ENCODE measurements around the gene ZNF839. TPM values are rescaled to one million over a fixed set of nuclear protein-coding genes. Genes with fewer than 3 reads are reported as not detected.

Gene ZNF839
- total and polyA plus RNA-seq, 8 donors: 5.5 to 116 (median 12.4) TPM

GRCh38 chr14:102317564-102318248 is 1.8 kb upstream of the ZNF839 start:
- TF ChIP-seq POLR2AphosphoS5 (IDR thresholded peaks at IDR 0.05) (no peak), CTCF (IDR thresholded peaks at IDR 0.05) (no peak), EP300 (IDR thresholded peaks at IDR 0.05) (no peak), POLR2A (IDR thresholded peaks at IDR 0.05) (no peak)
- peaks cover 21 to 61% (median 54%) of the 10 kb centered on the region in 4 donors for H3K4me1 ChIP-seq
- H3K27me3 ChIP-seq: no peaks in the 10 kb centered on the region
- 50 to 59% (median 57%) methylated on average over 12 of the region's 12 CpGs for WGBS, 5 donors
- peak in 1 of 2 donors; percentile 48 for DNase-seq
- peak overlapping the region; percentile 49 to 54 (median 52) for H3K4me3 ChIP-seq
- intact Hi-C loops (cut with DNase I; ENCODE audit: low total_unique reads): no loop called here
- no peaks in the 10 kb centered on the region for H3K9me3 ChIP-seq
- H3K36me3 ChIP-seq: no peaks in the 10 kb centered on the region
- H3K27ac ChIP-seq: peak overlapping the region; percentile 77 to 98 (median 85)

- intact Hi-C loops (cut with DNase I; ENCODE audit: low total_unique reads): no loop called here
- WGBS, 5 donors: 52 to 68% (median 63%) methylated on average over 15 of the region's 15 CpGs
- H3K27ac ChIP-seq: peak overlapping the region; percentile 92 to 98 (median 94)
These were observed 717 bp upstream of the ZNF839 start for GRCh38 chr14:102318781-102319276.

GRCh38 chr14:102320033-102320660 is 601 bp downstream of the ZNF839 start:
- H3K4me1 ChIP-seq: peaks cover 21 to 59% (median 48%) of the 10 kb centered on the region in 4 donors
- no peak for TF ChIP-seq POLR2AphosphoS5 (IDR thresholded peaks at IDR 0.05)
- TF ChIP-seq POLR2A (IDR thresholded peaks at IDR 0.05): no peak
- no peak for TF ChIP-seq CTCF (IDR thresholded peaks at IDR 0.05)
- TF ChIP-seq EP300 (IDR thresholded peaks at IDR 0.05): no peak
- H3K9me3 ChIP-seq: no peaks in the 10 kb centered on the region
- no peaks in the 10 kb centered on the region for H3K36me3 ChIP-seq
- peak overlapping the region; percentile 92 to 98 (median 94) for H3K27ac ChIP-seq
- peak overlapping the region; percentile 72 to 83 (median 77) for H3K4me3 ChIP-seq
- H3K27me3 ChIP-seq: no peaks in the 10 kb centered on the region
- intact Hi-C loops (cut with DNase I; ENCODE audit: low total_unique reads): no loop called here
- DNase-seq: peak; percentile 49 to 75
- 3 to 7% (median 4%) methylated on average over 17 to 30 of the region's 30 CpGs for WGBS, 5 donors

More at GRCh38 chr14:102318781-102319276, 717 bp upstream of the ZNF839 start:
- H3K9me3 ChIP-seq: no peaks in the 10 kb centered on the region
- peak in 1 of 2 donors; percentile 31 for DNase-seq
- no peaks in the 10 kb centered on the region for H3K36me3 ChIP-seq
- peak overlapping the region; percentile 72 to 83 (median 77) for H3K4me3 ChIP-seq
- H3K27me3 ChIP-seq: no peaks in the 10 kb centered on the region
- peaks cover 21 to 66% (median 56%) of the 10 kb centered on the region in 4 donors for H3K4me1 ChIP-seq
- no peak for TF ChIP-seq POLR2A (IDR thresholded peaks at IDR 0.05)
- TF ChIP-seq POLR2AphosphoS5 (IDR thresholded peaks at IDR 0.05): no peak
- no peak for TF ChIP-seq EP300 (IDR thresholded peaks at IDR 0.05)
- no peak for TF ChIP-seq CTCF (IDR thresholded peaks at IDR 0.05)

GRCh38 chr14:102320671-102321455 is 1.3 kb downstream of the ZNF839 start:
- WGBS, 5 donors: 83 to 88% (median 87%) methylated on average over 17 of the region's 17 CpGs
- no peak for TF ChIP-seq EP300 (IDR thresholded peaks at IDR 0.05)
- TF ChIP-seq POLR2A (IDR thresholded peaks at IDR 0.05): no peak
- no peak for TF ChIP-seq CTCF (IDR thresholded peaks at IDR 0.05)
- no peak for TF ChIP-seq POLR2AphosphoS5 (IDR thresholded peaks at IDR 0.05)
- H3K36me3 ChIP-seq: peaks cover 0 to 5% (median 5%) of the 10 kb centered on the region in 4 donors
- peaks cover 21 to 55% (median 47%) of the 10 kb centered on the region in 4 donors for H3K4me1 ChIP-seq
- H3K4me3 ChIP-seq: peak overlapping the region; percentile 72 to 83 (median 77)
- H3K27me3 ChIP-seq: no peaks in the 10 kb centered on the region
- H3K27ac ChIP-seq: peak overlapping the region; percentile 92 to 98 (median 94)
- intact Hi-C loops (cut with DNase I; ENCODE audit: low total_unique reads): no loop called here
- H3K9me3 ChIP-seq: no peaks in the 10 kb centered on the region
- no peak for DNase-seq
